Measurements from ENCODE around the gene REXO1. TPM values are rescaled to one million over a fixed set of nuclear protein-coding genes. Genes with fewer than 3 reads are reported as not detected.

Gene REXO1
- total RNA-seq, 2 donors from 2014 or later = 18.2 to 24.5 TPM

GRCh38 chr19:1827566-1828278 is 20.6 kb downstream of the REXO1 start:
- Histone ChIP-seq H3K27me3 (replicated peaks; ENCODE audit: insufficient read depth) (no peaks in the 10 kb centered on the region), H3K9me3 (no peaks in the 10 kb centered on the region), H3K27ac (no peak overlapping the region), H3K36me3 (peaks cover 28% of the 10 kb centered on the region), H3K4me3 (no peak overlapping the region), H3K4me1 (ENCODE audit: control insufficient read depth in 1 of 2, low read depth in 2 of 2) (peaks cover 0 to 4% of the 10 kb centered on the region in 2 donors)
- DNase-seq (ENCODE audit: low spot score) (no peak), ATAC-seq (ENCODE audit: insufficient number of reproducible peaks, low FRiP score, low read depth) (no peak)
- no peak for TF ChIP-seq CTCF (IDR thresholded peaks at IDR 0.05)

- H3K9me3 ChIP-seq = no peaks in the 10 kb centered on the region
- ATAC-seq (ENCODE audit: insufficient number of reproducible peaks, low FRiP score, low read depth) (no peak), DNase-seq (ENCODE audit: low spot score) (no peak)
- H3K27me3 ChIP-seq (replicated peaks; ENCODE audit: insufficient read depth) = no peaks in the 10 kb centered on the region
- H3K36me3 ChIP-seq = peaks cover 37% of the 10 kb centered on the region
- no peak overlapping the region for H3K27ac ChIP-seq
- H3K4me1 ChIP-seq (ENCODE audit: control insufficient read depth in 1 of 2, low read depth in 2 of 2) = peaks cover 0 to 4% of the 10 kb centered on the region in 2 donors
- H3K4me3 ChIP-seq = no peak overlapping the region
- TF ChIP-seq CTCF (IDR thresholded peaks at IDR 0.05) = no peak
These were observed 21.4 kb downstream of the REXO1 start for GRCh38 chr19:1826557-1827521.

GRCh38 chr19:1825909-1826556 is 22.2 kb downstream of the REXO1 start:
- peaks cover 43% of the 10 kb centered on the region for H3K36me3 ChIP-seq
- H3K9me3 ChIP-seq = no peaks in the 10 kb centered on the region
- TF ChIP-seq CTCF (IDR thresholded peaks at IDR 0.05) = peak; percentile 95
- peaks cover 0 to 4% of the 10 kb centered on the region in 2 donors for H3K4me1 ChIP-seq (ENCODE audit: control insufficient read depth in 1 of 2, low read depth in 2 of 2)
- H3K27me3 ChIP-seq (replicated peaks; ENCODE audit: insufficient read depth) = no peaks in the 10 kb centered on the region
- ATAC-seq (ENCODE audit: insufficient number of reproducible peaks, low FRiP score, low read depth) (no peak), DNase-seq (ENCODE audit: low spot score) (no peak)
- no peak overlapping the region for H3K27ac ChIP-seq
- H3K4me3 ChIP-seq = no peak overlapping the region

GRCh38 chr19:1824252-1824622 is 24.0 kb downstream of the REXO1 start:
- no peak for ATAC-seq (ENCODE audit: insufficient number of reproducible peaks, low FRiP score, low read depth)
- Histone ChIP-seq H3K4me1 (ENCODE audit: control insufficient read depth in 1 of 2, low read depth in 2 of 2) (peaks cover 0 to 4% of the 10 kb centered on the region in 2 donors), H3K36me3 (peaks cover 55% of the 10 kb centered on the region)

More at GRCh38 chr19:1824252-1824622, 24.0 kb downstream of the REXO1 start:
- no peak for TF ChIP-seq CTCF (IDR thresholded peaks at IDR 0.05)
- Histone ChIP-seq H3K27me3 (replicated peaks; ENCODE audit: insufficient read depth) (no peaks in the 10 kb centered on the region), H3K9me3 (no peaks in the 10 kb centered on the region), H3K4me3 (no peak overlapping the region), H3K27ac (no peak overlapping the region)
- no peak for DNase-seq (ENCODE audit: low spot score)

All from thoracic aorta (tissue), 2 donors.